ENCODE results near the gene TLE7.

Gene TLE7

GRCh38 chr16:71413341-71413740 is 28.5 kb downstream of the TLE7 start:
- no peak for DNase-seq (ENCODE audit: low spot score)

GRCh38 chr16:71412270-71413160 is 29.3 kb downstream of the TLE7 start:
- peak; percentile 69 for DNase-seq (ENCODE audit: low spot score)

- DNase-seq (ENCODE audit: low spot score): no peak
These were observed 31.7 kb downstream of the TLE7 start for GRCh38 chr16:71410146-71410545.

GRCh38 chr16:71409011-71409775 is 32.7 kb downstream of the TLE7 start:
- no peak for DNase-seq (ENCODE audit: low spot score)

- DNase-seq (ENCODE audit: low spot score): no peak
These were observed 33.3 kb downstream of the TLE7 start for GRCh38 chr16:71408536-71408935.

- DNase-seq (ENCODE audit: low spot score): no peak
These were observed 34.1 kb downstream of the TLE7 start for GRCh38 chr16:71407731-71408130.

GRCh38 chr16:71406724-71407123 is 35.1 kb downstream of the TLE7 start:
- no peak for DNase-seq (ENCODE audit: low spot score)

GRCh38 chr16:71406316-71406715 is 35.5 kb downstream of the TLE7 start:
- DNase-seq (ENCODE audit: low spot score): no peak

GRCh38 chr16:71404364-71404763 is 37.5 kb downstream of the TLE7 start:
- DNase-seq (ENCODE audit: low spot score): no peak

GRCh38 chr16:71402674-71403073 is 39.2 kb downstream of the TLE7 start:
- DNase-seq (ENCODE audit: low spot score): no peak

- DNase-seq (ENCODE audit: low spot score): no peak
These were observed 39.8 kb downstream of the TLE7 start for GRCh38 chr16:71402007-71402406.

GRCh38 chr16:71399801-71400563 is 41.9 kb downstream of the TLE7 start:
- no peak for DNase-seq (ENCODE audit: low spot score)

- no peak for DNase-seq (ENCODE audit: low spot score)
These were observed 45.3 kb downstream of the TLE7 start for GRCh38 chr16:71396594-71396993.

GRCh38 chr16:71389330-71389729 is 52.5 kb downstream of the TLE7 start:
- no peak for DNase-seq (ENCODE audit: low spot score)

GRCh38 chr16:71387045-71387871 is 54.6 kb downstream of the TLE7 start:
- no peak for DNase-seq (ENCODE audit: low spot score)

GRCh38 chr16:71384073-71384724 is 57.7 kb downstream of the TLE7 start:
- DNase-seq (ENCODE audit: low spot score): peak; percentile 8

- peak; percentile 31 for DNase-seq (ENCODE audit: low spot score)
These were observed 58.6 kb downstream of the TLE7 start for GRCh38 chr16:71383054-71383773.

GRCh38 chr16:71380831-71381230 is 61.0 kb downstream of the TLE7 start:
- no peak for DNase-seq (ENCODE audit: low spot score)
